Left colon (tissue), 2 donors: ENCODE data around the gene VEPH1. TPM values are rescaled to one million over a fixed set of nuclear protein-coding genes. Genes with fewer than 3 reads are reported as not detected.

Experiments
- ATAC-seq: fragments of 200-7000 bp; cut with Tn5 transposase; one replicate; pipeline ENCODE4 v1.9.1; 2020; ENCODE audit warnings: mild to moderate bottlenecking, moderate library complexity
- DNase-seq, 2 donors: peaks; one replicate each; pipeline ENCODE4 v3.0.0-alpha.2; 2020
- intact Hi-C, 2 donors: fragments of 100-400 bp; cut with DNase I in 1 of 2; cut with micrococcal nuclease in 1 of 2; formaldehyde crosslinking; loops; one replicate each; pipeline versions ENCODE4 v1.11.2 to v1.14.0; 2022; cut with DNase I, micrococcal nuclease
- total RNA-seq, 2 donors: library from RNA; stranded (reverse); fragmentation: NEBNext Ultra II Directional; extraction: Animal tissue kit (Norgen Biotek cat#: 25700); gene quantifications; one replicate each; pipeline ENCODE4 v1.2.1, GENCODE V29; 2021
- donor health status: DM: no; HTN: no; CAD: no.
- donor health status: DM: yes; HTN: yes; CAD: no.

VEPH1 gene
- total RNA-seq, 2 donors from 2014 or later = 4.2 to 7.8 TPM

DNA sequence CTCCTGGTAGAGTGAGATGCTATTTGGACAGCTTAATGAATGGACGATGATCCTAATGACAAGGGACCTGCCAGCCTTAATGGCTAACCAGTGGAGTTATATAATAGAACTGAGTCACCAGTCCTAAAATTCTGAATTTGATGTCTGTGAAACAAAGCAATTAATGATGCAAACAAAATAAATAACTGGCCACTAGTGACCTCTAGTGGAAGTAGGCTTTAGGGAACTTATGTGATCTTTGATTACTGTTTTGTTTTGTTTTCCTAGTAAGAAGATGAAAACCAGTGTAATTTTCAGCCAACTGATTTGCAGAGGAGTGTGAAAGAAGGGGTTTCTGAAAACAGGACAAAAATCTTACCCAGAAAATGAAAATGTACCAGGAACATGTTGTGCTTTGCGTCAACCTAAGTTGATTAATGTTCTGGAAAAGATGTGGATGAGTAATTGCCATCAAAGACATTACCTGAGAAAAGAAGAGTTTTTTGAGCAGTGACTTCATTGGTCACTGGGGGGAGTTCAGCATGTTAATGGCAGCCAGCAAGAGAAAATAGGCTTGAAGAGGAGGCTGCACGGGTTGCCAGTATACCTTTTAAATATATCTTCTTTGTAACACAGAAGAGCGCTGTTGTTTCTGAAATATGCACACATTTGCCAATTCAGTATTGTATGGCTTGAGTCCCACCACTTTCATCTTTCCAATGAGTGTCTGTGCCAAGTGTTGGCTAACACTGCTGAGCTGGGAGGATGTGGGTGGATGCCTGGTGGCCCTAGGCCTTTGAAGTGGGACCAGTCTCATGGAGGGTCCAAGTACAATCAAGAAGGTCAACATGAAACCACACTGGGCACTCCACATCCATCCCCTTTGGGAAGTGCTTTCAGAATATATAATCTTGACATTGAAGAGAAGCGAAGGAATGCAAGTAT is 9.3 kb downstream of the VEPH1 start:
- no peak for DNase-seq
- intact Hi-C loops = loop anchor here in 1 of 2 donors (5.0 kb wide), 1 partner anchor 287 kb away; no protein-coding TSS in a partner anchor
- ATAC-seq = no peak

DNA sequence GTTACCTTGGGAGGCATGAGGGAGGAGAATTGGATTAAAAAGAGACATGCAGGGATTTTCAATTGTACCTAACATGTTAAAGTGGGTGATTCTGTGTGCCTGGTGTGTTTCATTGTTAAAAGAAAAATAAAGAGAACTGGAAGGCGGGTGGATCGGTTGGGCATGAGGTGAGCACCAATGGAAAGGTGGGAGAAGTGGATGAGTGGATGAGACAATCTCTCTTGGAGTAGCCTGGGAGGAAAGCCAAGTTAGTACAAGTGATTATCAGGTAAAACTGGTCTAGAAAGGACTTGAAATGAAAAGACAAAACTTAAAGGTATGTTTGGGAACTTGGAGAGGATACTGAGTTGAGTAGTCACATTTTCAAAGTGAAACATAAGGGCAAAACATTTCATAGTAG is 12.1 kb downstream of the VEPH1 start:
- DNase-seq (no peak), ATAC-seq (no peak)
- intact Hi-C loops = loop anchor here in 1 of 2 donors (5.0 kb wide), 1 partner anchor 284 kb away; no protein-coding TSS in a partner anchor

DNA sequence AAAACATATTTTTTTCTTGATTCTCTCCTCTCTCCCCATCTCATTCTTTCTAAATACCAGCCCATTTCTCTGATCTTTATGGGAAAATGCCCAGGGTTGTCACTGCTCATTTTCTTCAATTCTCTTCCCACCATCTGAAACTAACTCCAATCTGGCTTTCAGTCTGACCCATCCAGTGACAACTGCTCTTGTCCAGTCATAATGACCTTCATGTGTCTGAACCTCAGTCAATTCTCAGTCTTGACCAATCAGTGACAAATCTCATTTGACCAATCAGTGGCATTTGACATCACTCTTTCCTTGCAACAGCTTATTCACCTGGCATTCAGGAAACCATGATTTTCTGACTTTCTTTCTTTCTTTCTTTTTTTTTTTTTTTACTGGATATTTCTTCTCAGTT is 15.1 kb downstream of the VEPH1 start:
- no peak for DNase-seq
- intact Hi-C loops = no loop called here
- ATAC-seq = no peak

DNA sequence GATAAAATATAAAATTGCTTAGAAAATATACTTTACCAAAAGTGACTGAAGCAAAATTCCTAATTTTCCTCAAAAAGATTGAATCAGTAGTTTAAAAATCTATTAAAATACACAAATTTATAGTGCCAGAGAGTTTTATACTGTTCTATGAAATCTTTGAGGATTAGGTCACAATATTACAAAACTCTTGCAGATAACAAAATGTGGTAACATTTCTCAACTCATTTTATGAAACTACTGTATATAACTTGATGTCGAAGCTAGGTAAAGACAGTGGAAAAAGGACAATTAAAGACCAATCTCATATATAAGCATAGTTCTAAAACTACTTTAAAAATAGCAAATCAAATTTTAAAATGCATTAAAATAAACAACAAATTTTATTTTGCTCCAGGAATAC is 15.9 kb downstream of the VEPH1 start:
- ATAC-seq = no peak
- no peak for DNase-seq
- intact Hi-C loops = no loop called here

DNA sequence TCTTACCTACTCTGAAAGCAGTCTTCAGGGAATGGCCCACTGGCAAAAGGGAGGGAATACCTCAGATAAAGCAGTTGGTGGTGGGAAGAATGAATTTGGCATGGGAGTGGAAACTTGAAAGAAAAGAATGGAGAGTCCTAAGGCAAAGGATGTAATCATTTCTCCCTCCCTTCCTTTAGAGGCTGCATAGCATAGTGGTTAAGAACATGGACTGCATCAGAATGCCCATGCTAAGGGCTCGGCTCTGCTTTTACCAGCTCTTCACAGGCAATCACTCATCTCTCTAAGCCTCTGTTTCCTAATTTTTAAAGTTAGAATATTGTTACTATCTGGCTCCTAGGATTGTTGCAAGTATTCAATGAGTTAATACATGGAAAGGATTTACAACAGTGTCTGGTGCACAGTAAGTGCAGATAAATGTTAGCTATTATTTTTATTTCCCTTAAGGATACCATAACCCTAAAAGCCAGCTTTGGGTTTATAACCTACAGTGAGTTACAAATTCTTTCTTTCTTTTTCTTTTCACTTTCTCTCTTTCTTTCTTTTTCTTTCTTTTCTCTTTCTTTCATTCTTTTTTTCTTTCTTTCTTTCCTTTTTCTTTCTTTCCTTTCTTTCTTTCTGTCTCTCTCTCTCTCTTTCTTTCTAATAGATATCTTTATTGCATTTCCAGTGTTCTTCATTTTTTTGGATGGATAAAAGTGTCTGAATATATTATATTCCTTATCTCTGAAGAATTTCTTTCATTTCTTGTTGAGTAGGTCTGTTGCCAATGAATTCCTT is 23.6 kb downstream of the VEPH1 start:
- intact Hi-C loops = no loop called here
- ATAC-seq (no peak), DNase-seq (no peak)

DNA sequence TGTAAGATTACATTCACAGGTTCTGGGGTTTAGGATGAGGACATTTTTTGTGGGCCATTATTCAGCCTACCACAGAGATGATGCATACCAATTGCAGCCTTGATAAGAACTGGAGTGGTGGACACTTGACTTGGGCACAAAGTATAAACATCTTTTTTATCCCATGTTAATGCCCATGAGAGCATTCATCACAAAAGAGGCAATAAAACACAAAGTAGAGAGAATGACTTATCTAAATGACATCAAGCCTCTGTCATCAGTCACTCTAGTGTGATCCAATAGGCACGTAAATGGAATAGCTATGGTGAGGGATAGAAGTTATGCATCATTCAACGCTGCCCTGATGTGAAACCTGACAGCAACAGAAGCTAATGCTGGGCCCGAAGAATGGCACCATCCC is 25.8 kb downstream of the VEPH1 start:
- ATAC-seq (no peak), DNase-seq (no peak)
- intact Hi-C loops = no loop called here

DNA sequence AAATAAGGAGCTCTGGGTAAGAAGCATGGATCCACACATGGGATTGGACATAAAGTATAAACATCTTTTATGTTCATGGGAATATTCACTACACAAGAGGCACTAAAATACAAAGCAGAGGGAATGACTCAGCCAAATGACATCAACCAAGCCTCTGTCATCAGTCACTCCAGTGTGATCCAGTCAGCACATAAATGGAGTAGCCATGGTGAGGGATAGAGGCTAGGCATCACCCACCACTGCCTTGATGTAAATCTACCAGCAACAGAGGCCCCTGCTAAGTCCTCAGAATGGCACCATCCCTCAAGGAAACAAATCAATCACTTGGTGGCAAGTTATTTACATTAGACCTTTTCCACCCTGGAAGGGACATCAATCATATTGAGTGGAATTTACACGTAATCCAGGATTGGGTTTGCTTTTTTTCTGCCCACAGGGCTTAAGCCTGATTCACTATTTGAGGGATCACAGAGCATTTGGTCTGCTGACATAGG is 27.2 kb downstream of the VEPH1 start:
- no peak for ATAC-seq
- no peak for DNase-seq
- intact Hi-C loops = no loop called here

DNA sequence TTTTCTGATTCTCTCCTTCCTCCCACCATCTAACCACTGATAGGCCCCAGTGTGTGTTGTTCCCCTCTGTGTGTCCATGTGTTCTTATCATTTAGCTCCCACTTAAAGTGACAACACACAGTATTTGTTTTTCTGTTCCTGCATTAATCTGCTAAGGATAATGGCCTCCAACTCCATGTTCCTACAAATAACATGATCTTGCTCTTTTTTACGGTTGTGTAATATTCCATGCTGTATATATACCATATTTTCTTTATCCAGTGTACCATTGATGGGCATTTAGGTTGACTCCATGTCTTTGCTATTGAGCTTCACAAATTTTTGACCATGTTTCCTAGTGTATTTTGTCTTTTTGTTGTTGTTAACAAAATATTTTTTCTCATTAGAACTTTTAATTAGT is 30.6 kb downstream of the VEPH1 start:
- ATAC-seq = no peak
- no peak for DNase-seq
- intact Hi-C loops = no loop called here

DNA sequence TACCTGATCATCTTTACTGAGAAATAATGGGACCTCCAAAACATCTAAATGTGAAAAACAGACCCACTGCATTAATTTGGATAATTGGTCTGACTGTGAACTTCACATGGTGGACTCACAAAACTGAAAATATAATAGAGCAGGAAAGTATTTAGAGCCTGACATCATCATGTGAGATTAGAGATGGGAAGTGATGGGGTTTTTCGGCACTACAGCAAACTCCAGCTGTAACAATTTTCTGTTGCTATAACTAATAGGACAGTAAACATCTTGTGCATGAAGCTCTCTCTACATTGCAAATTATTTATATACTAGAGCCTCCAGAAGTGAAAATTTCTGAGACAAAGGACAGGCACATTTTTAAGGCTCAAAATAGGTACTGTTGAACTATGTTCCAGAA is 32.2 kb downstream of the VEPH1 start:
- intact Hi-C loops = no loop called here
- ATAC-seq (no peak), DNase-seq (no peak)

DNA sequence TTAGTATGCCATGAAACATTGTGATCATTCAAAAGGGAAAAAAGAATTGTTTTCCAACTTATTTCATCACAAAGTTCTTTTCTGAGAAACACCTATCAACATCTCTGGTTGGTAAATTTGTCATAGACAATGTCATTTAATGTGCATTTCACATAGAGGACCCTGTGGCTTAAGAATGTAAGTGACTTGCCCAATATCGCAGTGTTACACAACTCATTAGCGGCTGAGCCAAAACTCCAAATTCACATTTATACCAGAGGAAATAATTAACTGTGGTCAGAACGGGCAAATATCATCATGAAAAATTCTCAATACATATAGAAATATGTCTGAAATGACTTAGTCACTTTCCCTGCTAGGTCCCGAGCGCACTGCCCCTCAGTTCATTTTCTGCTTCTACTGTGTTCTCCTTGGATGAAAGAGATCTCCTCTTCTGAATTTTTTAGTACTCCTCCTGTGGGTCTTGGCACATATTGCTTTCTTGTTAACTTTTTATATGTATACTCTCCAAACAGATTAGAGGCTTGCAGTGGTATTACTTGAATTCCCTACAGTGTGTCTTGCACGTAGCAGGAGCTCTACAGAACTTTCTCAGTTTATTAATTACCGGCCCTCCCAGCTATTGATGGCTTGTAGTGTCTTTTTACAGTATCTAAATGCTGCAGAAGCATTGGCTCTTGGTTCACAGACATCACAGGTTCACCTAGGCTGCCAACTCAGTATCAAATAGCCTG is 33.5 kb downstream of the VEPH1 start:
- intact Hi-C loops = no loop called here
- DNase-seq (no peak), ATAC-seq (no peak)

DNA sequence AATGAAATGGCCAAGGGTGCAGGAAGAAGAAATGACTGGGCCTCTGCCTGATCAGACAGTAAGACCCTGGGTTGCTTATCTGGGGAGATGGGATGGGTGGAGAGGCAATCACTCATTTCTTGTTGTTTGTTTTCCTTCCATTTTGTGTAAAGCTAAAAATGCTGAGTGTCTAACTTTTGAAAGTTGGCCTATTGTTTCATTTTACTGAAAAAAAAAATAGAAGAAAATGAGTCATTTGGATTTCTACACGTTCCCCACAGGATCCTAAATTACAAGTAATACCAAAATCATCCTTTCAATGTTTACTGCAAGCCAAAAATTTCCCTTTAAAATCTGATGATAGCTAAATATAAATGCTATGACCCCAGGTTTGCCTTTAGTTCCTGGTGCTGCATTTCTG is 36.0 kb downstream of the VEPH1 start:
- no peak for ATAC-seq
- DNase-seq = no peak
- intact Hi-C loops = no loop called here

DNA sequence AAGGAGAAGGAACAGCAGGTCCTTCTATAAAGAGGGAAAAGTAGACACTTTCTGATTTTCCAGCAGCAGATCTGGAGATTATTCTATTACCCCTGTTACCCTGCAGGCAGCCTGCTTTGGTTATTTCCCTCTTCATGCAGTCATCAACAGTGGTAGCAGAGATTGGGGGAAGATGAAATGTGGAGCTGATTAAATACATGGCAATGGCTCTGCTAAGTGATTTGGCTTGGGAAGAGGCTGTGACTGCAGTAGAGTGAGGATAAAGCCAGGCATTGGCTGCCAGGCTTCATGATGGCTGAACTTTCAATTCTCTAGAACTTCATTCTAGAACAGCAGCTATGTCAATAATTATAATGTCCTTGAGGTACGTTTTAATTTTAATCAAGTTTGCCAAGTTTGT is 37.5 kb downstream of the VEPH1 start:
- DNase-seq = no peak
- ATAC-seq = no peak
- intact Hi-C loops = no loop called here

DNA sequence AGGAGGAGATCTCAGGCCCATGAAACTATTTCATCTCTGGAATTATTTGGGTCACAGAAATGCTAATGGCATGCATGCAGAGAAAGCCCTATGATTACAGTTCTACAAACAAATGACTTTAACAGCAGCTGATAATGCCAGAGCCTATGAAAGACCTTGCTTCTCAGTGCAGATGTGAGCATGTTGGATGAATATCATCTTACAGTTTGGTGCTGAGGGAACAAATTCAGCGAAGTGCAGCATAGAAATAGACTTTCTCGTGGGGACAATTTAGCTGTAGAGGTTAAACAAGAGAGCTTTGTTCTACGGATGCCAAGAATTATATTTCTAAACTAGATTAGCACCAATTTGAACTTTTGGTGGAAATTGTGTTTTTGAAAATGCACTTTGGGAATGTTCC is 38.9 kb downstream of the VEPH1 start:
- intact Hi-C loops = no loop called here
- DNase-seq (no peak), ATAC-seq (no peak)

DNA sequence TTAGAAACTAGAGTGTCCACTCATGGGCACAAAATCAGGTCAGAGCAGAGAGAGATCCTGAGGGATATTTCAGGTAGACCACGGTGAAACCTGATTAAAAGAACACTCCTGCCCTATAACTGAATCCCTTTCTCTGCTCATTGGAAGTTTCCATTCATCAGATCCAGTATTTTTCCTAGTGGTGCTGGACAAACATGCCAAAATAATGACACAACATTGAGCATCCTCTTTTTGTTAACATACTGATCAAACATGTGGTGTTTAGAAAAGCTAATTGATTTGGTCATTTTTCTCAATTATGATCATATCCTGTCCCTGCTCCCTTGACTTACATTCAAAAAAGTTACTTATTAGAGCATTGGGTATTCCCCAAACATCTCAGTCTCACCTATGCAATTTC is 39.4 kb downstream of the VEPH1 start:
- intact Hi-C loops = no loop called here
- no peak for DNase-seq
- ATAC-seq = no peak

DNA sequence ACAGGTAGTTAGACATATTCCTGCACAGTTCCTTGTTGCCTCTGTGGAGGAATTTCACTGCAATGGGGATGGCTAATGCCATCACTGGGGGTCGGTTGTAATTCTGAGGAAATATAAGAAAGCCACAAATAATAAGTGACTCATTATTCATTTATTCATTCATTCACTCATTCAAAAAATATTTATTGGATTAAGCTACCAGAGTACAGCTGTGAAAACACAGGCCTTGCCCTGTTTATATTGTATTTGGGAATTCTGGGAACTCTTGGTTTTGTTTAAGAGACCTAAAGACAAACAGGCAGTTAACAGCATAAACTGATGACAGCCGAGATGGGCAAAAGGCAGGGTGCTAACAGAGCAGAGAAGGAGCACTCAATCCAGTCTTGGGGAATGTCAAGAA is 43.0 kb downstream of the VEPH1 start:
- intact Hi-C loops = no loop called here
- DNase-seq = no peak
- ATAC-seq = no peak

DNA sequence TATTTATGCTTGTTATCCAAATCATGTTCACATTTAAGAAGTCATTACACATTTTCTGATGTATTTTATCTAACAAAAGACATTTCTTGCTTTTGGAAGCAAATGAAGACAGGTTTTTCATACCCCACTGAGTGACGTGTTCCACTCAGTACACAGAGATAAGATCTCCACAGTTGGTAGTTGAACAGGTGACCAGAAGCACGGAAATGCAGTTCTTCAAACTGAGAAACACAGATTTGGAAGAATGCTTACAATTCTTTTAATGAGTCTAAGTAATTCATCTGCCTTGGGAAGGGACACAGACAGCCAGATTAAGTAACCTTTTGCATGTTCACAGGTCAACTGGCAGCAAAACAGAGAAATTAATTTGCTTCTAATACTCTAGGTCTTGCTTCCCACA is 43.5 kb downstream of the VEPH1 start:
- ATAC-seq (no peak), DNase-seq (no peak)
- intact Hi-C loops = no loop called here

DNA sequence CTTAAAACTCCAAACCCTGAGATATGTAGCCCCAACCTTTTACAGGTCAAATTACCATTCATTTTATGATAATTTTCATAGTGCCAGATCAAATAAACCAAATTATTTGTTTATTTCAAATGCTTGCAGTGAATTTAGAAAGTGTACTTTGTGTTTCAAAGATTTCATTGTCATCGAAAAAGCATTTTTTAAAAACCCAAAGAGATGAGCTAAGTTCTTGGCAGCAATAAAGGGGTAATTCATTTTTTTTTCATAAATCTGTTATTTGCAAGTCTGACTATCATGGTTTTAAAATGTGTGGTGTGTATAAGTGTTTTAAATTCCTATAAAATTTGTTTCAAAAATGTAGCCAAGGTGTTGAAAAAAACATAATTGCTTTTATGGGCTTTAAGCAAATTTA is 49.4 kb downstream of the VEPH1 start:
- ATAC-seq (no peak), DNase-seq (no peak)
- intact Hi-C loops = no loop called here

DNA sequence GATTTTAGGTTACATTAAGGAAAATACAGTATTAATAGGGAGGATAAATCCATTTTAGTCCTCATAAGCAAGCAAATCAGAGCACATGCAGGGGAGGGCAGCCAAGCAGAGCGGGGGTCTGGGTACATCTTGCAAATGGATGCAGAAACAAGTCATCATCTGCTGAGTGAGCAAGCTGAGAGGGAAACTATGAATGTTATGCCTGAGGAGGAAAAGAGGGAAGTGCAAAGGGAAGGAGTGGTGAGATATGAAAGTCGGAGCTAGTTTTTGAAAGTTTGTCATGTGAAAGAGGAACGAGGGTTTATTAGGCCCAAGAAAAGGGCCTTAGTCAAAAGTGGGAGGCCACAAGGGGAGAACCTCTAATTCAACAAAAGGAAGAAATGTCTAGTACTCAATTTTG is 51.1 kb downstream of the VEPH1 start:
- intact Hi-C loops = no loop called here
- DNase-seq (no peak), ATAC-seq (no peak)

DNA sequence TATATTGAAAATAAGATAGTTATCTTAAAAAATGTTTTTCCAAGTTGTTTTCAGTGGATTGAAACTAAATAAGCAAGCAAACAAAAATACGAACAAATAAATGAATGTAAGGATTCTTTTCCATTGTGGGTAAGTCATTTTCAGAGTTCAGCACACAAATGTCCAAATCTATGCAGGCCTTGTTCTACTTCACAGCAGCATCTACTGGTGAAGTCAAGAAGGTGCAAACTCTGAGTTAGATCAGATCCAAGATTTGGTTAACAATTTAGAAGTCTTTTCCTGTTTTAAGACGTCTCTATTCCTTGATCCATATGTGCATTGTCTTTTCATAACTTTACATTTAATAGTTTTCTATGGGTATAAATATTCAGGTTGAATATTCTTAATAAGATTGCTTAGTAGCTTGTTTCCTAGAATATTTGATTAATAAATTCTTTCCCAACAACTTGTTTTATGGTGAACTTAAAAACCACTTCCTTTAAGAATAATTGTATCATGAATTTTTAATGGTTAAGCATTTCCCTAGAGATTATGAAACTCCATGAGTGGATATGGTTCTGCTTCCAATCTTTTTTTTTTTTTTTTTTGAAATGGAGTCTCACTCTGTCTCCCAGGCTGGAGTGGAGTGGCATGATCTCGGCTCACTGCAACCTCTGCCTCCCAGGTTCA is 56.1 kb downstream of the VEPH1 start:
- ATAC-seq = no peak
- no peak for DNase-seq
- intact Hi-C loops = no loop called here
